Sigmoid colon (tissue), 4 donors: ENCODE results near the gene DUSP11.

Experiments used
- CTCF ChIP-seq, 4 experiments: fragments of 450-650 bp in 3 of 4; fragments of 200-600 bp in 1 of 4; IDR thresholded peaks; one replicate each; pipeline ENCODE4 v1.5.1; 2016 to 2019; ENCODE audit warnings: antibody characterized with exemption in 4 of 4, mild to moderate bottlenecking in 3 of 4, moderate library complexity in 2 of 4
- POLR2A ChIP-seq, 2 donors: fragments of 450-650 bp; IDR thresholded peaks; one replicate each; pipeline ENCODE4 v1.6.1; 2016; ENCODE audit warnings: antibody characterized with exemption in 2 of 2, mild to moderate bottlenecking in 2 of 2, moderate library complexity in 2 of 2
- POLR2AphosphoS5 ChIP-seq, 4 donors: sonication (generic); formaldehyde crosslinking; IDR thresholded peaks; one replicate each; pipeline ENCODE4 v1.6.1; 2017; ENCODE audit warnings: antibody characterized with exemption in 4 of 4

GRCh38 chr2:73728043-73728442 is 51.9 kb downstream of the DUSP11 start:
- TF ChIP-seq CTCF (IDR thresholded peaks at IDR 0.05) (no peak), POLR2A (IDR thresholded peaks at IDR 0.05) (no peak), POLR2AphosphoS5 (IDR thresholded peaks at IDR 0.05) (no peak)
